Astrocyte of the cerebellum (primary cell): Measurements from ENCODE around the gene ATF7.

Experiments used
- DNase-seq: peaks from one replicate; pipeline ENCODE4 v3.0.0-alpha.2; 2011; ENCODE audit warnings: low read depth
- H3K4me3 ChIP-seq: 2 replicates; pipeline ENCODE4 v1.5.1; 2011; ENCODE audit warnings: mild to moderate bottlenecking, low read depth, low read length, moderate library complexity
- CTCF ChIP-seq: IDR thresholded peaks from 2 replicates; pipeline ENCODE4 v1.5.1; 2012; ENCODE audit warnings: low read length, low read depth, moderate library complexity, mild to moderate bottlenecking; ENCODE audit errors: missing control alignments
- in situ Hi-C: cut with HindIII; loops from 2 replicates; pipeline ENCODE4 v1.10.0; 2017; ENCODE audit warnings: low sequenced_read_pairs

The ATF7 gene

GRCh38 chr12:53464685-53465418 lies 161.3 kb downstream of the ATF7 start:
- TF ChIP-seq CTCF, result no peak
- H3K4me3 ChIP-seq, result no peak overlapping the region
- in situ Hi-C loops, result no loop called here
- DNase-seq, result no peak

GRCh38 chr12:53463802-53464560 lies 162.2 kb downstream of the ATF7 start:
- TF ChIP-seq CTCF, result no peak
- in situ Hi-C loops, result no loop called here

GRCh38 chr12:53462935-53463334 lies 163.2 kb downstream of the ATF7 start:
- no peak for TF ChIP-seq CTCF
- no peak for DNase-seq
- H3K4me3 ChIP-seq, result no peak overlapping the region
- in situ Hi-C loops, result no loop called here

More at GRCh38 chr12:53463802-53464560, 162.2 kb downstream of the ATF7 start:
- no peak overlapping the region for H3K4me3 ChIP-seq
- DNase-seq, result no peak

- H3K4me3 ChIP-seq, result no peak overlapping the region
- TF ChIP-seq CTCF, result no peak
- DNase-seq, result no peak
- in situ Hi-C loops, result no loop called here
These were observed 164.6 kb downstream of the ATF7 start for GRCh38 chr12:53461591-53461990.

- in situ Hi-C loops, result no loop called here
- H3K4me3 ChIP-seq, result no peak overlapping the region
- DNase-seq, result no peak
- no peak for TF ChIP-seq CTCF
These were observed 165.1 kb downstream of the ATF7 start for GRCh38 chr12:53461059-53461458.

GRCh38 chr12:53459097-53459496 lies 167.1 kb downstream of the ATF7 start:
- in situ Hi-C loops, result no loop called here
- TF ChIP-seq CTCF, result no peak
- no peak overlapping the region for H3K4me3 ChIP-seq
- DNase-seq, result no peak
